ENCODE results near the gene MXD3. TPM values are rescaled to one million over a fixed set of nuclear protein-coding genes. Genes with fewer than 3 reads are reported as not detected.
"Not testable (repeated sequence)": the region's sequence is repeated elsewhere in the genome, so short reads cannot be mapped to it uniquely, and the experiment has no call there.

MXD3 gene, protein sequence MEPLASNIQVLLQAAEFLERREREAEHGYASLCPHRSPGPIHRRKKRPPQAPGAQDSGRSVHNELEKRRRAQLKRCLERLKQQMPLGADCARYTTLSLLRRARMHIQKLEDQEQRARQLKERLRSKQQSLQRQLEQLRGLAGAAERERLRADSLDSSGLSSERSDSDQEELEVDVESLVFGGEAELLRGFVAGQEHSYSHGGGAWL
- 49.7 and 52.2 TPM in 2 replicates for total RNA-seq

DNA sequence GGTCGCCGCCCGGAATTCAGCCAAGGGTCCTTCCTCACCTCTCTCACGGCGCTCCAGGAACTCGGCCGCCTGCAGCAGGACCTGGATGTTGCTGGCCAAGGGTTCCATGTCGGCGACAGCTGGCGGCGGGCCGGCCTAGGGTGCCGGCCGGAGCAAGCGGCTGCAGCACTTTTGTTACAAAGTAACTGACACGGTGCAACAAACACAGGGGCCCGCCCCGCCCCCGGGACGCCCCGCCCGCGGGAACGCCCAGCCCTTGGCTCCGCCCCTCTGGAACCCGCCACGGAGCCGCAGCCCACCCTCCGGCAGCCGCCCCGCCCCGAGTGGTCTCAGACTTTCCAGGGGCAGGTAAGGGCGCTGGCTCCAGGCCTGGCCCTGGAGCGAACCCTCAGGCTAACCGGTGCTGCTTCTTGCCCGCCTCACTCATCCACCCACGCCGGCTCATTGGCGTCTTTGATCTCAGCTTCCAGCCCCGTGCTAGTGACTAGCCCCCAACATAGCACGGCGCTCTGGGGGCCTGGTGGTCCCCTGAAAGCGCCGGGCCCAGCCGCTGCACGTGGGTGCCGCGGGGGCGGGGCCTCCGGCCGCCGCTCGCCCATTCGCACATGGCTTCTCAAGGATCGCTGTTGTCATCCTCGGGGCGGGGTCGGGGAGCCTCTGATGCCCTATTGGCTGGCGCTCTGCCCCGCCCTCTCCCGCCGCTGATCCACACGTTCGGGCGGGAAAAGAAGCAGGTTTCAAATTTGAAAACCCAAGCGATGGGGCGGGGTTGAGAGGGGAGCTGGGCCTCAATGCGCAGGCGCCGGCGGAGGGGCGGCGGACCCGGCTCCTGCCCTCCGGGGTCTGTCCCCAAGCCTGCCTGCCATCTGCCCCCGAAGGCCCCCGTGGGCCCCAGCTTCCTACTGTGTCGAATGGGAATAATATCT lies at the start of gene MXD3:
Gene MXD3 (minus strand): TSS at position 176 of the 926 bp plus-strand sequence. CDS start 68 bp downstream, at position 108.
- intact Hi-C loops (cut with micrococcal nuclease): loop anchor here (1.0 to 2.0 kb wide), 6 partner anchors 9 to 665 kb away; partner anchors contain the start of genes GRK6, LMAN2, PDLIM7 and PRELID1

DNA sequence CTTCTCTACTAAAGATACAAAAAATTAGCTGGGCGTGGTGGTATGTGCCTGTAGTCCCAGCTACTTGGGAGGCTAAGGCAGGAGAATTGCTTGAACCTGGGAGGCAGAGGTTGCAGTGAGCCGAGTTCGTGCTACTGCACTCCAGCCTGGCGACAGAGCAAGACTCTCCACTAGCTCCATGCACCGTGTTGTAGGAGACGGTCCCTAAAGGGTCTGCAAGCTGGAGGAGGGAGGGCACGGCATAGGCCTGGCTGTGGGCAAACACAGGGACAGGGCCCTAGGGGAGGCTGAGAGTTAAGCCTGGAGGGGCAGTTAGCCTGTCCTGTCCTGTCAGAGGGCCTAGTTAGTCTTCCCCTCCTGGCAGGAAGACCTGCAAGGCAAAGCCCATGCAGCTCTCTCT lies 49.0 kb upstream of the MXD3 start:
- intact Hi-C loops (cut with micrococcal nuclease): not testable (repeated sequence)

DNA sequence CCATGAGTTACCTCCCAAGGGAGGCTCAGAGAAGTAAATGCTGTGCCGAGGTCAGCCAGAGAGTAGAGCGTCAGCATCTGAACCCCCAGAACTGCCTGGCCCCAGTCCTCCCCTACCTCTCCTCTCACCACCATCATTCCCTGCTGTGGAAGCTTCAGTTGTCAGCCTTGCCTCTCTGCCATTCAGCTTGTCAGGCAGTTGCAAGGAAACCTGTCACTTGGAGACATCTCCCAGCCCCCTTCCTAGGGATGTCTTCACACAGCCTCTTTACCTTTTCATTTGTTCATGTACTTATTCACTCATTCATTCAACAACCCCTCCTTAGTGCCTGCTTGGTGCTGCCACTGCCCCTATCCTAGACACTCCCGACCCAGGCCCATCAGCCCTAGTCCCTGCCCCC lies 48.2 kb upstream of the MXD3 start:
- intact Hi-C loops (cut with micrococcal nuclease): loop anchor here (5.0 kb wide), 1 partner anchor 42 kb away; the partner anchor contains the start of gene PFN3

DNA sequence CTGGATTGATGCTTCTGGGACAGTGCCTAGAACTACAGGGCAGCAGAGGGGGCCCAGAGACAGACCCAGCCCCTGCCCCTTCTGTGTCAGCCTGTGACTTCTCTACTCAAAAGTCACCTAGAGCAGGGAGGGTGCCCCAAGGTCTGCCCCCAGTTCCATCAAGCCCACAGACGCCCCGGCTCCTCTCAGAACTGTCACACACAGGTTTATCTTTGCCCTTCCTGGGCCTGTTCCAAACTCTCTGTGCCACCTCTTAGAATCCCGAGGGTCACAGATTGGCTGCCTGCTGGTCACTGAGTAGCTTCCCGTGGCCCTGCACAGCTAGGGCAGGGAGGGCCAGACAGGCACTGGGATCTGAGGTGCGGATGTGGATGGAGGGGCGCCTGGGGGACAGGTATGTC lies 47.8 kb upstream of the MXD3 start:
- intact Hi-C loops (cut with micrococcal nuclease): loop anchor here (5.0 kb wide), 1 partner anchor 43 kb away; the partner anchor contains the start of gene PFN3

DNA sequence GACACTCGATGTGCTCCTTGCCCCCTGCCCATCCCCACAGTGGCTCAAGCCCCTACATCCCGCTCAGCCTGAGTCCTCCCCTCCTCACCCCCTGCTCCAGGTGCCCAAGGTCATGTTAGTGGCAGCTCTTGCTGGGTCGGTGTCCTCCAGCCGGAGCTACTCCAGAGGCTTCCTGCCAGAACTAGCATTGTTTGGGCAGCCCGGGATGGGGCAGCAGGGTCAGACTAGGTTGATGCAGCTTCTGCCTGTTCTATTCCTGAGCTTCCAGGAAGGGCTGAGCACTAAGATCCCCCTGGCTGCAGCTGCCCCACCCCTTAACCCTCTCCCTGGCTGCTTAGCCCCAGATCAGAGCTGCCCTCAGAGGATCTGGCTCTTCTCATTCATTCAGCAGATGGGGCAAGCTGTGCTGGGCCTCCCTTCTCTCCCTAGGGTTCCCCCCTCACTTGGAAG lies 46.7 kb upstream of the MXD3 start:
- intact Hi-C loops (cut with micrococcal nuclease): loop anchor here (5.0 kb wide), 1 partner anchor 44 kb away; the partner anchor contains the start of gene PFN3

DNA sequence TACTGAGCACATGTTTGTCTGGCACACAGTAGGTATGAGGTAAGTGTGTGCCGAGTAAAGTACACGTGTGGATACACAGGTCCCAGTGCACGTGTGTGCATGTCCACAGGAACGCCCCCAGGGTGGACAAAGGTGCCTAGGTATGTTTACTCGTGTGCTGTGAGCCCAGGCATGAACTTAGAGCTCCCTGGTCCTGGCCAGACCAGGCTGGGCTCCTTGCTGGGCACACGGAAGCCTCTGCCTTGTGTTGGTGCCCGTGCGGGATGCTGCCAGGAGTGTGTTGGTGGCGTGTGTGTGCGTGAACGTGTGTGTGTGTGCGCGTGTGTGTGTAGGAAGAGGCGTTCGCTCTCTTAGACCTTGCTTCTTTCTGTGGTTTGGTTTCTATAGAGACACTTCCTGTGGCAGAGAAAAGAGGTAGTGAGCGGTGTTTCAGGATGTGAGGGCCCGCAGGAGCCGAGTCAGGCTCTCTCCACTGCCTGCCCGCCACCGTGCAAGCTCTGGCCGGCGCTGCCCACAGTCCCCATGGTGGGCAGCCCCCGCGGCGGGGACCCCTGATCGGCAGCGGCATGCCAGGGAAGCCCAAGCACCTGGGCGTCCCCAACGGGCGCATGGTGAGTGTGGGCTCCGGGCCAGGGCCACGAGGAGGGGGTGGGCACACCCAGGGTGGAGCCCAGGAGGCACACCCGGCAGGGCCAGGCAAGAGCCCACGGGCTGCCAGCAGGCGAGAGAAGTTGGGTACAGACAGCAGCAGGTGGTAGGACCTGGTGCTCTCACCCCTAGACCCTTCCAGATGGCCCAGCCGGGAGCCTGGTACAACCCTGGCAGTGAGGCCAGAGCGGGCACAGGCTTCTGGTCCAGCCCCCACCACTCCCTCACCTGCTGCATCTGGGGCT lies 46.0 kb upstream of the MXD3 start, which contains the start of gene RGS14:
Gene RGS14 (plus strand): TSS at position 466 of the 893 bp plus-strand sequence. CDS start 101 bp downstream, at position 567.
- intact Hi-C loops (cut with micrococcal nuclease): loop anchor here (1.0 to 5.0 kb wide), 2 partner anchors 45 to 160 kb away; partner anchors contain the start of gene PFN3

DNA sequence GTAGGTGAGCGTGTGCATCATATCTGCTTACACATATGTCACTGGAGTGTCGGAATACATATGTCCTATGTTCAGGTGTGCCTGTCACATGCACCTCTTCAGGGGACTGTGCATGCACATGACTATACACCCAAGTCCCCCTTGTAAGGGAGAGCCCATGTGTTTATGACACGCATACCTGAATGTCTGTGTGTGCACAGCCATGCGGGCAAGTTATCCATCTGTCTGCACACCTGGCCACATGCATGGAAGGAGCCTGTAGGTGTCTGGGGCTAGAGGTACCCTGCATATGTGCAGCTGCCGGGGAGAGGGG lies 45.4 kb upstream of the MXD3 start:
- intact Hi-C loops (cut with micrococcal nuclease): loop anchor here (1.0 to 5.0 kb wide), 2 partner anchors 45 to 160 kb away; partner anchors contain the start of gene PFN3

DNA sequence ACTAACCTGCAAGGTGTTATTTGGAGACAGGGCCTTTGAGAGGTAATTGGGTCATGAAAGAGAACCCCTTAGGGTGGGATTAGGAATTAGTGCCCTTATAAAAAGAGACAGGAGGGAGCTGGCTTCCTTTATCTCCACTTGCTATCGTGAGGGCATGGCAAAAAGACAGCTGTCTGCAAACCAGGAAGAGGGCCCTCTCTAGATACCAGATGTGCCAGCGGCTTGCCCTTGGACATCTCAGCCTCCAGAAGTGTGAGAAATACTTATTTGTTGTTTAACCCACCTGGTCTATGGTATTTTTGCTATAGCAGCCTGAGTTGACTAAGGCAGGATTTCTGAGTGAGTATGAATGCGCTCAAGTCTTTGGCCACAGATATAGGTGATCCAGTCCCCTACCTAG lies 45.0 kb upstream of the MXD3 start:
- intact Hi-C loops (cut with micrococcal nuclease): loop anchor here (1.0 to 5.0 kb wide), 2 partner anchors 46 to 161 kb away; partner anchors contain the start of gene PFN3

DNA sequence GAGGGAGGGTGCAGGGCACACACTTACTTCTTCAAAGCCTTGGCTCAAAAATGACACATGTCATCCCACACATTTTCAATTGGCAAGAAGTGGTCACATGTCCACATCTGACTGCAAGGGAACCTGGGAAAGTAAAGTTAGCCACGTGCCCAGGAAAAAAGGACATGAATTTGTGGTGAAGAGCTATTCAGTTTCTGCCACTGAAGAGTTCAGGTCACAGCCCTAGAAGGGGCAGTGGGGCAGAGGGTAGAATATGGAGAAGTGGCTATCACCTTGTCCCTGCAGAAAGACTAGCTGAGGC lies 44.1 kb upstream of the MXD3 start:
- intact Hi-C loops (cut with micrococcal nuclease): loop anchor here (5.0 kb wide), 1 partner anchor 46 kb away; the partner anchor contains the start of gene PFN3

DNA sequence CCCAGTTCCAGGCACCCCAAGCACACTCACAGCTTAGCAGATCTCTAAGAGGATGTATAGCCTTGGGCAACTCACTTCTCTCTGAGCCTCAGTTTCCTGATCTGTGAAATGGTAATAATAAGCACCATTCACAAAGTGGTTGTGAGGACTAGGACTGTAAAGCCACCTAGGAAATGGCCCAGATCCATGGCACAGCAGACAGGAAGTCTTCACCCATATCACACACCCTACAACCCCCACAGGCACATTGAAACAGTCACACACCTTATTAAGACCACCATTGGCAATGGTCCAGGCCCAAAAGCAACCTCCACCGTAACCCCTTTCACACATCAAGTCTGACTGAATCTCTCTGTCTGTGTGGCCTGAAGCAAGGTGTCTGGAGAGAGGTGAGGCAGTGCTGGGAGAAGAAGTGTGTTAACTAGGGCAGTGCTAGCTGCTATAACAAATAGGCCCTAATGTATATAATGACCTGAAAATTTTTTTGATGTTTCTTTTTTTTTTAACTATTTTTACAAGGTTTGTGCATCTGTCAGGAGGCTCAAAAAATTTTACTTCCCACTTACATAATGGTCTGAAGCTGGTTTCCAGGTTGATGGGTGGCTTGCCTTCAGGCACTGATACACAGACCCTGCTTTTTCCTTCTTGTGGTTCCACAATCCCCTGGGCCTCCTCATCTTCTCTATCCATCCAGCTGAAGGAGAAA lies 43.6 kb upstream of the MXD3 start:
- intact Hi-C loops (cut with micrococcal nuclease): loop anchor here (5.0 kb wide), 1 partner anchor 47 kb away; the partner anchor contains the start of gene PFN3

DNA sequence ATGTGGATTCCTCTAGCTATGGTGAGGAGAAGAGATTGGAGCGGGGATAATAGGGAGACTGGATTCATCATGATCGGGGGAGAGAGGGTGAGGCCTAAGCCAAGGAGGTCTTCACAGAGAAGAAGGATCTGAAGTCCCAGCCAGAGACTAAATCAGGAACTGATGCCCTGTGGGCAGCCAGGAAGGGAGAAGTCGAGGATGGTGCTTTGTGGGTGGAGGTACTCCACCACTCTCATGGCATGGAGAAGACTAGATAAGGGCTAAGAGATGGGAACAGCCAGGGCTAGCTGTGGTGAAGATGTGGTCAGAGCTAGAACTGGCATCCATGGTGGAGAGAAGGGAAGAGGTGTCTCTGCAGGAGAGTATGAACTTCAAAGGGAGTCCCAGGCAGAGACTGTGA lies 43.0 kb upstream of the MXD3 start:
- intact Hi-C loops (cut with micrococcal nuclease): loop anchor here (5.0 kb wide), 1 partner anchor 48 kb away; the partner anchor contains the start of gene PFN3

DNA sequence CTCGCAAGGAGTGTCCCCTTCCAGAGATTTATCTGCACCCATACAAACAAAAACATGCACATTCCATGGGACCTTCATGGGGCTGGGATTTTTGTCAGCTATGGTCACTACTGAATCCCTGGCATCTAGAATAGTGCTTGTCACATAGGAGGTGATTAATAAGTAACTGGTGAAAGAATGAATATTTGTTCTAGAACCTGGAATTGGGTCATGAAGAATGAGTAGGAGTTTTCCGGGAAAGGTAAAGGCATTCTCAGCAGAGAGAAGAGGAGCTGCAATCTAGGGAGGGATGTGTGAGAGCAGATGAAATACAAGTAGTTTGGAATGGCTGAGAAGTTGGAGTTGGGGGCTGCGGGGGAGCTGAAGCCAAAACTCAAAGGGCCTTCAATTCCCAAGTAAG lies 42.6 kb upstream of the MXD3 start:
- intact Hi-C loops (cut with micrococcal nuclease): no loop called here

DNA sequence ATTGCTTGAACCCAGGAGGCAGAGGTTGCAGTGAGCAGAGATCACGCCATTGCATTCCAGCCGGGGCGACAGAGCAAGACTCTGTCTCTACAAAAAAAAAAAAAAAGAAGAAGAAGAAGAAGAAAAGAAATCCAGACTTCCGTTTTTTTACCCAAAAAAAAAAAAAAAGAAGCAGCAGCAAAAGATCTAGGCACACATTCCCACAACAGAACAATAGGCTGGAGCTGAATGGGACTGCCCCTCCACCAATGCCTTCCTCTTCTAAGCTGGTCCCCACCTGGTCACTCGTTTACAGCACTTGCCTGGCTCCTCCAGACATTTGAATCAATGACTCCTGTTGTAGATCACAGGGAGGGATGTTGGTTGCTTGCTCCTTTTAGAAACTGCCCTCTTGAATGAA lies 41.4 kb upstream of the MXD3 start:
- intact Hi-C loops (cut with micrococcal nuclease): no loop called here

DNA sequence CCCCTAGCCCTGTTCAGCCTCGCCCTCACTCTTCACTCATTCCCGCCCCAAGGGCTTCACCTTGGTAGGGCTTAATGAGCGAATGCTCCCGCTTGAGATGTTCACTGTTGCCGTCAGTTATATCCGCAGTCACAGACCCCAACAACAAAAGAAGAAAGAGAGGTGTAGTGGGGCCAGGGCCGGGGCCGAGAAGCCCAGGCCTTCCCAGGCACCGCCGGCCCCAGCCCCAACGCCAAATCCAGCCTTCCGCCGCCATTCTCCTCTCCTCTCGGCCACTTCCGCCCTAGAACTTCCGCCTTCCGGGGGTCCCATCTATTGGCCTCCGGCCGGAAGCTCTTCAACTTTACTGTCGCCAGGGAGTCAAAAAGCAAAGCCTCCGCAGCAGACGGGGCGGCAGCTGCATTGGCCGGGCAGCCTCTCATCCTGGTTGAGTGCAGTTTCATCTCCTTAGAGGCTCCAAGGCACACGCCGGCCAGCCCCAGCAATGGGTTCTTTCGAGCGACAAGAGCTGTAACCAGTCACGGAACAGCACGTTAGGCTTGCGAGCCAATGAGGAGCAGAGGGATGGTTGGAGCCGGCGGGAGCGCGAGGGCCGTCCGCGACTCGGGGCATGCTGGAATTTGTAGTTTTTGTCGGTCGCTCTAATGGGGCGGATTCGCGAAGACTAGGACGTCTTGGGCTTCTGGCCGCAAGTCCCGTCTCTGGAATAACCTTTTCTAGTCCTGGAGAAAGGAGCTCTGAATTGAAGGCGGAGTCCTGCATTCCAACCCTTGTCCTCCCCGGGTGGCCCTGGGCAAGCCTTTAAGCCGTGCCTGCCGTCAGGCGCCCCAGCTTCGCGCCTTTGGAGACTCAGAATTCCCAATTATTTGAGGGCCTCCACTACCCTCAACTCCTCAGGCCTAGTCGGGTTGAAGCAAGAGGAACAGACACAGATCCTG lies 40.0 kb upstream of the MXD3 start, which contains the start of gene LMAN2:
Gene LMAN2 (minus strand): TSS at position 277 of the 938 bp plus-strand sequence. CDS start 21 bp downstream, at position 256.
- intact Hi-C loops (cut with micrococcal nuclease): loop anchor here (1.0 kb wide), 3 partner anchors 39 to 104 kb away; partner anchors contain the start of gene GRK6

DNA sequence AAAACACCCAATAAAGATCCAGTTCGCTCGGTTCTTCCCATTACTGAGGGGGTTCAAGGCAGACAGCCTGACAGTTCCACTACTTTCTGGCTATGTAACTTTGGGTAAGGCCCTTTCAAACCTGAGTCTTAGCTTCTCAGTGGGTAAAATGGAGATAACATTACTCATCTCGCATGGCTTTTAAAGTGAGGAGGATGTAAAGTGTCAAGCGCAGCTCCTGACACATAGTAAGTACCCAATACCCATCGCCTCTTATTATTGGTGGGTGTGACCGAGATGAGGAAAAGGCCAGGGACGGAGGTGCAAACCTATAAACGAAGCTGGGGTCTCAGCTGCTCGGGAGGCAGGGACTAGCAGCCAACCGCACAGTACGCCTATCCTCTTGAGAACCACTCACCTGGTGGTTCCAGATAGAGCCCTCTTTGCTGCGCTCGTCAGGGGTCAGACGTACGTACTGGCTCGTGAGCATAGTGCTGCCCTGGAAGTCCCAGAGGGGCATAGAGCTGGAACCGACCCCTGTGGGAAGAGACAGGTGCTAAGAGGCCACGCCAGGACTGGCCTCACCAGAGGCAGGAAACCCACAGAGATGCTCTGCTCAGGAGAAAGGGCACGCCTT lies 39.2 kb upstream of the MXD3 start:
- intact Hi-C loops (cut with micrococcal nuclease): loop anchor here (1.0 kb wide), 2 partner anchors 39 to 104 kb away; no protein-coding TSS in a partner anchor

DNA sequence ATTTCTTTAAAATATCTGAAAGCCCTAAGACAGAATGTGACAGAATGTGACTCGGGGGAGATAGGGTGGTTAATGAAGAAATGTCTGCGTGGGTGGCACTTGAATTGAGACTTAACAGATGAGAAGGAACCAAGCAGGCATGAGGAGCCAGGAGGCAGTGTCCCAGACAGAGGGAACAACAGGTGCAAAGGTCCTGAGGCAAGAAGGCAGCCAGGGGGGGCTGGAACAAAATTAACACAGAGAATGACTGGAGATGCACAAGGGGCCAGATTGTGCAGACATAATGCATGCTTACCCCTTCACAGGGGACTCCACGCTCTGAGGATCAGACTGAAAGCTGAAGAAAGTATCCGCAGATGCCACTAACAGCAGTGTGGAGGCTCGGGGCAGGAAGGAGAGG lies 38.1 kb upstream of the MXD3 start:
- intact Hi-C loops (cut with micrococcal nuclease): no loop called here

DNA sequence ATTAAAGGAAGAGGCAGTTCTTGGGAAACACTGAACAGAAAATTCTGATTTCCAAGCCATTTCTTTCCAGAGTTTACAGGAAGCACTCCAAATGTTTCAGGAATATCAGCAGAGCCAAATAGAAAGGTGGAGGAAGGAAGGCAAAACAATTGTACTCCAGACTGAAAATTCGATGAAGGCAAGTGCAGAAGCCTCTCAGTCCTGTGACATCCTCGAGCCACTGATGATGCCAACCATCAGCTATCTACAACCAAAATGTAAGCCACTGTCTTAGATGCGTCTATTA lies 37.6 kb upstream of the MXD3 start:
- intact Hi-C loops (cut with micrococcal nuclease): no loop called here

DNA sequence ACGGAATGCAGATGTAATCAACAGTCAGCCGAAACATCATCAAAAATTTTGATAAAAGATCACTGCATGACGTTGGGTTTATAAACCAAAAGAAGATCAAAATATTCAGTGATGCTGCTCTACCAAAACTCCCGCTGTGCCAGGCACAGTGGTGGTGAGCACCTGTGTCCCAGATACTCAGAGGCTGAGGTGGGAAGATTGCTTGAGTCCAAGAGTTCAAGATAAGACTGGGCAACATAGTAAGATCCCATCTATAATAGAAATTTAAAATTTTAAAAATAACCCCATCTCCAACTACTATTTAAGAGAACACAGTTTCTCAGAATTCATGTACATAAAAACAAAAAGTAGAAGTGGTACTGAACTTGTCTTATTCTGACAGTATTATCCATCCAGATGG lies 36.0 kb upstream of the MXD3 start:
- intact Hi-C loops (cut with micrococcal nuclease): no loop called here

DNA sequence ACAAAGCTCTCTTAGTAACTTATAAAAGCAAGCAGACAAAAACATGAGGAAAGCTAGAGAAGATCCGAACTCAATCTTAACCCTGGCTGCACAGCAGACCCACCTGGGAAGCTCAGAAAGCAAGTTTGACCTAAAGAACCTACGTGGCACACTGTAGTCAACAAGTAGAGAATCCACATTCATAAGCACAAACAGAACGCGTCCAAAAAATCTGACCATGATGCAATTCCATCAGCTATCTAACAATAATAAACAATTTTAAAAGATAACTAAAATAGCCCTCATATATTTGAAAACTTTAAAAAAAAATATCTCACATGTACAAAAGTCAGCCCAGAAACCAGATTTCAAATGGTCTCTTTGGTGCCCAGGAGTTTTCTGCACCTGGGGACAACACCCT lies 35.1 kb upstream of the MXD3 start:
- intact Hi-C loops (cut with micrococcal nuclease): no loop called here
